KBM-7 (cell line): ENCODE results near the gene F10.

Experiments used
- DNase-seq: peaks from one replicate; pipeline ENCODE4 v3.0.0-alpha.2; 2015
- in situ Hi-C: fragments of 300-500 bp; cut with MboI; formaldehyde crosslinking; loops from 2 replicates; pipeline ENCODE4 v1.14.3; 2020; ENCODE audit warnings: low sequenced_read_pairs, low pct_unique_long_range_greater_than_20kb, mixed read lengths

F10 gene

GRCh38 chr13:113178070-113178895 lies 55.7 kb downstream of the F10 start:
- in situ Hi-C loops = no loop called here
- DNase-seq = no peak

- DNase-seq = no peak
- in situ Hi-C loops = no loop called here
These were observed 56.2 kb downstream of the F10 start for GRCh38 chr13:113178896-113179167.

DNA sequence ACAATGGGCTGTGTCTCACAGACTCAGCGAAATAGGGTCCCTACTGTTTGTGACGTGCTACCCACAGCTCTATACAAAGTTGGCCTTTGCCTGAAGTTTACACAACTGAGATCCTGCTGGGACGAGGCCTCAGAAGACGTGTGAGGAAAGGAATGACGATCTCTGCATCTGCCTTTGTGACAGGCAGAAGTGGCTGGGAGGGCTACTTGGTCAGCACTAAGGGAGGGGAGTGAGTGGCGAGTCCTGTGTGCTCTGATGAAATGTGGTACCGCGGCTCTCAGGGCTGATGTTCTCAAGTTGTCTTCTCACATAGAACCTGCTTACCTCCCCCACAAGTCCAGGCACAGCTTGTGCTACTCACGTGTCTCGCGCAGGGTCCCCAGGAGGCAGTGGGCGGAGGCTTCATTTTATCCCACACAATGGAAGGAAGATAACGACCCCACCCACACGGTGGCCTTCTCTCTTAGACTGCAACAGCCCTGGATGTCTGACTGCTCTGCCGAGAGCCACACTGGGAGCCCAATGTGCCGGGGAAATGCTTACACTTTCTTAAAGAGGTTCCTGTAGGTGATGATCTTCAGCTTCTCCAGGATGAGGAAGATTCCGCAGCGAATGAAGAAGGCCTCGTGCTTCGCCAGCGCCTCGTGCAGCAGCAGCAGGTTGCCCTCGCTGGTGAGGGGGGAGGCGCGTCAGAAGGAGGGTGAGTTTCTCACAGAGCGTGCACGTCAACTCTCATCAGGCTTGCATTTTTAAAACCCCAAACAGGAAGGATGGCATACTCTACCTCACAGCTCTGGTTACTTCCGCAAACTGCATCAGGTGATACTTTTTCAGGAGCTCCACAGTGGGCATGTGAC lies 57.0 kb downstream of the F10 start:
- DNase-seq = no peak
- in situ Hi-C loops = no loop called here

DNA sequence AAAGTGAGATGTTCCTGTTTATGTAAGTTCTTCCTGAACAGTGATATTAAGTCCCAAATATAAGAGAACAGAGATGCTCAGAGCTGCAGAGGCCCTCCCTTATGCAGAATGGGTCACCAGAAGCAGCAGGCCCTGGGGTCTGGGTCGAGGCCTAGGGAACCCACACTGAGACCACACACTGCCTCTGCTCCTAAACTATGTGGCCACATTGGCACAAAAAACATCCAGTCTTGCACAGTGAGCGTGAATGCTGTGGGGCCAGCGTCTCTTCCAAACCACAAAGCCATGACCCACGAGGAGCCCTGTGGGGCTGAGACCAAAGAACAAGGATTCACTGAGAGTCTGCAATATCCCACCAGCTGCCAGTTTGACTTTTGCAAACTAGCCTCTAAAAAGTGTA lies 59.4 kb downstream of the F10 start:
- in situ Hi-C loops = no loop called here
- no peak for DNase-seq

DNA sequence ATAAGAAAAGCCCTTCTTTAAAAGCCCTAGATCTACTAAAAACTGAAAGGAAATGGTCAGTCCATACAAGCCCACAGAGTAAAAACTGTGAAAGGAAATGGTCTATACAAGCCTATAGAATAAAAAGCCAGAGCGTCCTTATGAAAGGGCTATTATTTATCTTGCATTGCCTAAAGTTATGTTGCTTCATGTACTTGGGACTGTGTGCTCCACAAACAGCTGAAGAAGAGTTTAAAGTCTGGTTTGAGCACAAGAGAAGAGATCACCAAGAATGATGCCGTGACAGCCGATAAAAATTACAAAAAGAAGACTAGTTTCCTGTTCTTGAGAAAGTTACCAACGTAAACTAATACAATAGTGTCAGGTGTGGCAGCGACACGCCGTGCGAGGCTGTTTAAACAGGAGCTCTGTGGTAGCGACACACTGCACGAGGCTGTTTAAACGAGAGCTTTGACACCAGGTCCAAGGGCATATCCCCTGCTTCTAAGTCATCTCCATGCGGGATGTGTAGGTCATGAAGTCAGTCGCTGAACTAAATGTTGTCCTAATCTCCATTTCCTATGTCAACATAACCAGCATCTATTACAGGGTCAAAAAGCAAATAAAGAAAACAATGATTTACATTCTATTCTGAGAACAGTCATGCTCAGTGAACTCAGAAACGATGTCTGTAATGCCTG lies 61.0 kb downstream of the F10 start:
- in situ Hi-C loops = no loop called here

DNA sequence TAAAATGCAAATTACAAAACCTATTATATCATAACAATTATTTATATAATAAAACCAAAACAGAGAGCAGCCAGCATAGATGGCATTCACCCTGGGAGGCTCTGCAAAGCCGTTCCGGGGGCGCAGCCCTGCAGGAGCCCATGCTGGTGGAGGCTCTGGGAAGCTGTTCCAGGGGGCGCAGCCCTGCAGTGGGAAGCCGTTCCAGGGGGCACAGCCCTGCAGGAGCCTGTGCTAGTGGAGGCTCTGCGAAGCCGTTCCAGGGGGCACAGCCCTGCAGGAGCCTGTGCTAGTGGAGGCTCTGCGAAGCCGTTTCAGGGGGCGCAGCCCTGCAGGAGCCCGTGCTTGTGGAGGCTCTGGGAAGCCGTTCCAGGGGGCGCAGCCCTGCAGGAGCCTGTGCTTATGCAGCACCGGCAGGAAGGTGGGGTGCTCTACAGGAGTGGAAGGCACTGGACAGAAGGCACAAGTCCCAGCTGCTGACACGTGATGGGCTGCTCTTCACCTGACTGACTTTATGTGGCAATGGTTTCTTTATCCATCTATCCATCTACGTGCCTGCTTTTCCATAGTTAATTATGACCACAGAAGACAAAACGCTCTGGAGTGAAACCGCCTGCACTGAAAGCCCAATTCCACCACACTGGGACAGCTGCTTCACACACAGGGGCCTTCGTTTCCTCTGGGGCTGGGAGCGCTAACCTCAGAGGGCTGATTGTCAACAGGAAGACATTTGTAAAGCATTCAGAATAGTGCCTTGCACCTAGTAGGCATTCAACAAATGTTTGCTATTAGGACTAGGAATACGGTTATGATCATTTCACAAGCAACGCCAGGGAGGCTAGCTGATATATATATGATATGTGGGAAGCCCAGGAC lies 62.2 kb downstream of the F10 start:
- in situ Hi-C loops = no loop called here
- DNase-seq = no peak

More for the DNA sequence above, 61.0 kb downstream of the F10 start:
- DNase-seq = no peak

GRCh38 chr13:113186061-113186900 lies 63.7 kb downstream of the F10 start:
- in situ Hi-C loops = no loop called here

GRCh38 chr13:113187263-113187669 lies 64.7 kb downstream of the F10 start:
- in situ Hi-C loops = no loop called here
- DNase-seq = no peak

More at GRCh38 chr13:113186061-113186900, 63.7 kb downstream of the F10 start:
- no peak for DNase-seq

DNA sequence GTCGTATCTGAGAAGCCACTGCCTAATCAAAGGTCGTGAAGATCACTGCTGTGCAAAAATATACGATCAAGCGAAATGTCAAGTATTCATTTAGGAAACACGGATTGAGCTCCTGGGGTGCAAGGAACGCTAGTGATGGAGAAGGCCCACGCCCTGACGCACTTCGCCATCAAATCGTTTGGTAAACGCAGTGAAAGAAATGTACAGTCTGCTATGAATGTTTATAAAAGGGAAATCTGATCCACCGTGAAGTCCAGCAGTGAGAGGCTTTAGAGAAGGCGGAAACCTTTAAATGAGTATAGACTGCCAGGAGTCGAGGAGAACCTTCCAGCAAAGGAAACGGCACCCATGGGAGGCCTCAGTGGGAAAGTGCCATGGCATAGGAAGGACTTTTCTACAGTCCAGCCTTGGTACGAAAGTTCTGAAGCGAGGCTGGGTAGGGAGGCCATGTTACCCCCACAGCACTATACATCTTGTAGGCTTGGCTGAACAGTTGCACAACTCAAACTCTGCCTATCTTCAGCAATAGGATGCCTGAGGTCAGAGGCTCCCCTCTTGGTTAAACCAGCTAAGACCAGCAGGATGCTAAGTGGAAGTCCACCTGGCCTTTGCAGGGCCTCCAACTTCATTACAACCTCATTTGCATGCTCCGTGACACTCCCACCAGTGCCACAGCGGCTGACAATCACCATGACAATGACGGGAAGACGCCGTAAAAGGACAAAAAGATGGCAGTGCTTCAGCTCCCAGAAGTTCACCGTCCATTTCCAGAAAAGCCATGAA lies 65.5 kb downstream of the F10 start:
- in situ Hi-C loops = no loop called here
- no peak for DNase-seq

GRCh38 chr13:113190181-113190580 lies 67.6 kb downstream of the F10 start:
- in situ Hi-C loops = no loop called here
- no peak for DNase-seq

- DNase-seq = no peak
- in situ Hi-C loops = no loop called here
These were observed 69.7 kb downstream of the F10 start for GRCh38 chr13:113192279-113192678.

DNA sequence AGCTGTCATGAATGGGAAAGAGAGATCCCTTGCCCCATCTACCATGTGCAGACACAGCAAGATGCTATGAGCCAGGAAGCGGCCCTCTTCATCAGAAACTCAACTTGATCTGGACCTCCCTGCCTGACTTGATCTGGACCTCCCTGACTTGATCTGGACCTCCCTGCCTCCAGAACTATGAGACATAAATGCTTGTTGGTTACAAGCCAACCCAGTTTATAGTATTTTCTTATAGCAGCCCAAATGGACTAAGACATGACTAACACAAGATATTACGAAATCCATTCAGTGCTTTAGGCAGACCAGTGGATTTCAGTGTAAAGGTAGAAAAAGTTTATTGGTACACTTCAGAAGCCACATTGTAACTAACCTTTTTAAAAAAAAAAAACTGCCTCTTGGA lies 70.3 kb downstream of the F10 start:
- DNase-seq = no peak
- in situ Hi-C loops = no loop called here

DNA sequence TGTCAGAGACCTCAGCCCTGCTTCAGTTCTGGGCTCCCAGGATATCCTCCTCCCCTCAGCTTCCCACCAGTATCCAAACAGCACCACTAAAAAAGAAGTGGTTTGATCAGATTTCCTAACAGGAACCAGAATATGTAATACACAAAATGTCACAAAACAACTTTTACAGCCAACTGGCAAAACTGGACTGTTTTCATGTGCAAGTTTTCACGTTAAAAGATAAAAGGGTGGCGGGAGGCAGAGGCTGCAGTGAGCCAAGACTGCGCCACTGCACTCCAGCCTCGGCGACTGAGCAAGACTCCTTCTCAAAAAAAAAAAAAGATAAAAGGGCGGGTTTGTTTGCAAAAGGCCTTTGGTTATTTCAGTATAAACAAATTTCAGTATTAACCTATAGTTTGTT lies 72.8 kb downstream of the F10 start:
- DNase-seq = no peak
- in situ Hi-C loops = no loop called here

DNA sequence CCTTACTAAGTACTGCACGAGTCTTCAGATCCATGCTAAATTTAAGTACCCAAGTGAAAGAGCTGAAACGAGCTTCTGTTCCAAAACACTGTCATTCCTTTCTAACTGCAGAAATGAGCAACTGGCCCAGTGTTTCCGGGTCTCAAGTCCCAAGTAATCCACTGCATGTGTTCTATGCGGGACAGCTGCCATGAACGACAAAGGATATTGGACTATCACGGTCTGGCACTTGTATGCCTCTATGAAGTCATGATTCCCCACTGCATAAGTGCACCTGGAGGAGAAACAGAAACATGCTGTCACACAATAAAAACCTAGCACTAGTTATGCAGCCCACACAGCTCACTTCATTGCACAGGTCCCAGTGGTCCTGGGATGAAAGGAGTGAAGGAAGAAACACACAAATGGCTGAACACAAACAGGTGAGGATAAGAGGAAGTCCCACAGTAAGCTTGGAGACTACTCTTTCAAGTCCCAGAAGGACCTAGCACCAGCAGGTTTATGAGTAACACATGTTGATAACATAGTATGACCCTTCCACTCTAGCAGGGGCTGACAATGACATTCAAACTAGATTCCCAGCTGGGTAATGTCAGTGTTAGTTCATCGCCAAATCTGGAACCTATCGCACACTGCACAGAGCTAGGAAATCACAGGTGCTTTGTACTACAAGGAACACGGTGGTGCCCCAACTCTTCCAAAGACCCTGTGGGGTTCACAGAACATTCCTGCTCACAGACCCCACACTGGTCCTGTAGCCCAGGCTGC lies 74.6 kb downstream of the F10 start:
- in situ Hi-C loops = no loop called here
- no peak for DNase-seq
